GM19468 (cell line): ENCODE measurements around the gene DNAJC15.

Source experiments
- ATAC-seq: cut with Tn5 transposase; IDR thresholded peaks from one replicate; pipeline ENCODE4 v1.9.1; 2021; ENCODE audit warnings: mild to moderate bottlenecking, moderate library complexity, moderate number of reproducible peaks; ENCODE audit not compliant: unreplicated experiment; ENCODE audit errors: extremely low read depth

DNAJC15 gene

DNA sequence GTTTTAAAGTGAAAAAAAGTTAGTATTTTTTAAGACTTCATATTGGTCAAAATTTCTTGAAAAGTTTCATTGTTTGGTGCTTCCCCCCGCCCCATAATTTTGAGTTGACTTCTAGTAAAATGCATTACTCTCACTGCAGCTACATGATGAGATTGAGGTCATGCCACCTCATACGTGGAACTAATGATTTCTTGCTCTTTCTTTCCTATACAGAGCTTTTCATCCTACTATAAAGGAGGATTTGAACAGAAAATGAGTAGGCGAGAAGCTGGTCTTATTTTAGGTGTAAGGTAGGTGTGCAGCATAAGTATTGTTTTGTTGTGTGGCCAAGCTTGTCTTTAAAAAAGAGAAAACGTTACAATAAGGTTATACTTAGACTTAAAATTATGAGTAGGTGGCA lies 55.0 kb downstream of the DNAJC15 start:
- no peak for ATAC-seq

- no peak for ATAC-seq
Observed at GRCh38 chr13:43079392-43079931, 56.1 kb downstream of the DNAJC15 start.

- ATAC-seq = no peak
Observed at GRCh38 chr13:43080199-43080598, 56.8 kb downstream of the DNAJC15 start.

- ATAC-seq = no peak
Observed at GRCh38 chr13:43081866-43082265, 58.5 kb downstream of the DNAJC15 start.

DNA sequence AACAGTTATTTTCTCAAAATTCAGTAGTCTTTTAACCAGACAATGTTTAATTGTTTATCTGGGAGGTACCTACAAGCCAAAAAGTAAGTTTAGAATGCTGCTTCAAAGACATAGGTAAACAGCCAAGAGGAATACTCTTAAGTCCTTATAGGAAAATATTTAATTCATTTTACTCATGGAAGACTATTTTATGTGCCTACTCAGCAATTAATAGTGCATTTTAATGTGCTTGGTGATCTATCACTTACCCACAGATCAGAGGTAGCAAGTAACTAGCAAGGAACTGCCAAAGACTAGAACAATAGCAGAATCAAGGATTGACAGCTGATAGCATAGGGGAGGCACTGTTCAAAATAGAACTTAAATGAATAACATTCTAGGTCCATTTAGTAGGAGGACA lies 60.4 kb downstream of the DNAJC15 start:
- ATAC-seq = no peak

- no peak for ATAC-seq
Observed at GRCh38 chr13:43085545-43085944, 62.2 kb downstream of the DNAJC15 start.

DNA sequence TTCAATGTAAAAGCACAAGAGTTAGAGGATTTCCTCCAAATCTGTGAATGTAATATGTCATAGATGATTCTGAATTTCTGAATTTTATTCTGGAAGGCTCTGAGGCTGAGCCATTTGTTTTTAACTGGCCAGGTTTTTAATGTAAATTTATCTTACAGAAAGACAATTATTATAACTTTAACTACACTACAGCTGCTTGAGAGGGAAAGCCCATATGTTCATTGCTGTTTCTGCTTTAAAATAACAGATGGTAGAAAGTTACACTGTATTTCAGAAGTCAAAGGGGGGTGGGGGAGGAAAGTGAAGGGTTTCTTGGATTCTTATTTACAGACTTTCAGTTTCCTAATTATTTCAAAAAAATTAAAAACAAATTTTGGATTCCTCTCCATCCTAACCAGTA lies 62.8 kb downstream of the DNAJC15 start:
- ATAC-seq = no peak

GRCh38 chr13:43088093-43088511 lies 64.7 kb downstream of the DNAJC15 start:
- ATAC-seq = no peak

- no peak for ATAC-seq
Observed at GRCh38 chr13:43089912-43090498, 66.6 kb downstream of the DNAJC15 start.

GRCh38 chr13:43094901-43095300 lies 71.5 kb downstream of the DNAJC15 start:
- peak; percentile 77 for ATAC-seq

GRCh38 chr13:43095771-43096719 lies 72.7 kb downstream of the DNAJC15 start:
- ATAC-seq = no peak

DNA sequence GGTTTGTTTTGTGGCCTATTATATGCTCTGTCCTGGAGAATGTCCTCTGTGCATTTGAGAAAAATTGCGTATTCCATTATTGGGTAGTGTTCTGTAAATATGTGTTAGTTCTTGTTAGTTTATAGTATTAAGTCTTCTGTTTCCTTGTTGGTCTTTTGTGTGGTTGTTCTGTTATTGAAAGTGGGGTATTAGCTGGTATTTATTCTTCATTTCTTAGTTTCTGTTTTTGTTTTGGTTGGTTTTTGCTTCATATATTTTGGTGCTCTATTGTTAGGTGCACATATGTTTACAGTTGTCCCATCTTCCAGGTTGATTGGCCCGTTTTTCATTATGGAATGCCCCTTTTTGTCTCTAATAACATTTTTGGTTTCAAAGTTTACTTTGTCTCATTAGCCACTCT lies 77.3 kb downstream of the DNAJC15 start:
- no peak for ATAC-seq

DNA sequence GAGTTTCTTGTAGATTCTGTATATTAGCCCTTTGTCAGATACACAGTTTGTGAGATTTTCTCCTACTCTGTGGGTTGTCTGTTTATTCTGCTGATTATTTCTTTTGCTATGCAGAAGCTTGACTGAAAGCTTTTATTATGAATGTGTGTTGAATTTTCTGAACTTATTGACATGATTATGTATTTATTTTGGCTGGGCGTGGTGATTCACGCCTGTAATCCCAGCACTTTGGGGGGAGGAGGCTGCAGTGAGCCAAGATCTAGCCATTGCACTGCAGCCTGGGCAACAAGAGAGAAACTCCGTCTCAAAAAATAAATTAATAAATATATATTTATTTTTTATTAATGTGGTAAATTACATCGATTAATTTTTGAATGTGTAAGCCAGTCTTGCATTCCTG lies 78.9 kb downstream of the DNAJC15 start:
- ATAC-seq = no peak

DNA sequence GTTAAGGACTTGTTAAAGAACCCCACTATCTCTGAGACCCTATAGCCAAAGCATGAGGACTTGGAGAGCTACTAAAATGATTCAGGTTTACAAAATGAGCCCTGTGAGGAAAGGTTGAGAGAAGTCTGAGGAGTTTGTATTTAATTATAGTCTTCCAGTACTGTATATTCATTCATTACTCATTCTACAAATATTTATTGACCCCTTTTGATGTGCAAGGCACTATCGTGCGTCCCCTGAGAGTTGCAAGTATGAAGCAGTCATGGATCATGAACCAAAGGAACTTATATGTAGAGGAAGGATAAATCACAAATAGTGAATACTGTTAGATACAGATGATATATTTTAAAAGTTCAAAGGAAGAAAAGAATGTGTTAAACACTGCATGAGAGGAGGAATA lies 84.4 kb downstream of the DNAJC15 start:
- no peak for ATAC-seq

DNA sequence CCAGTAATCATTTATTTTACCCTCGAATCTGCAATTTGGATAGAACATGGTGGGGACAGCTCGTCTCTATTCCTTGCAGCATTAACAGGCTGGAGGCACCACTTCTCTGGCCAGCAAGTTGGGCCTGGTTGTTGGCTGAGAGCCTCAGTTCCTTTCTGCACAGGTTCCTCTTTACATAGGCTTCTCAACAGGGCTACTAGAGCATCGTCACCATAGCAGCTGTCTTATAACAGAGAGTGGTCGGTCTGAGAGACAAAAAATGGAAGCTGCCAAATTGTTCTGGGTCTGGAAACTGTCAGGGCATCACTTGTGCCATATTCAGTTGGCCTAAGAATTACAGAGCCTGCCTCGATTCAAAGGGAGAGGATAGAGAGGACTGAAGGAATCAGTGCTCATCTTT lies 86.7 kb downstream of the DNAJC15 start:
- ATAC-seq = no peak

GRCh38 chr13:43110658-43111057 lies 87.3 kb downstream of the DNAJC15 start:
- ATAC-seq = no peak

DNA sequence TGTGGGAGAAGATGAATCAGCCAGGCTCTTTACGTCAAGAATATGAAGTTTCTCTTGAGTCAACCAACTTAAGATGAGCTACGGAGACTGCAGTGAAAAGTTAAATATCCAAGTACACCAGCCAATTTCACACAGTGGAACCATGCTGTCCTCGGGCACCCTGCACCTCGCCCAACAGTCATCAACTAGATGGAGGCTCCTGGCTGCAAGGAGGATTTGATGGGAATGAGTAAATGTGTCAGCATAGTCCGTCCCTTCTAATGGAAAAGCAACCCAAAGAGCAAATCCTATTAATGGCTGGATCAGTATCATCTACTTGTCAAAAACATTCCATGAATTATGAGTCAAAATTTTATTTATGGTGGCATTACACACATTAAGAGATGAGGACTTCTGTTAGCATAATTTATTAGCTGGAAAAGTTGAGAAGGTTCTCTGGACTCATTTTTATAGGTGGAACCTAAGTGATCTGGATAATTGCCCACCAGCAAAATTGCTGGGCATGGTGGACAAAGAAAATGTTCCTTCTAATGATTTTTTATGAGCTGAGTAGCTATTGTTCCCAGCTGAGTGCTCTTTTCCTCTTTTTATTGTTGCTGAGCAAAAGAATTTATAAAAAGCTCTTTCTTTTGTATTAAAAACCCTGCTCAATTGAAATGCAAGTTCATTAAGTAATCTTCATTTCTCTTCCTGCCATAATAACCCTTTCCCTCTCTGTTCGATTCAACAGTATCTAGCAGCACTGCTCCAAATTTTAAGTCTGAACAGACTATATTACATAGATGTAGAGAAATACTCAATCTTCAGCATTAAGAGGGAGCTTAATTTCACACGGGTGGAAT lies 88.4 kb downstream of the DNAJC15 start:
- no peak for ATAC-seq

GRCh38 chr13:43113603-43114002 lies 90.2 kb downstream of the DNAJC15 start:
- no peak for ATAC-seq

DNA sequence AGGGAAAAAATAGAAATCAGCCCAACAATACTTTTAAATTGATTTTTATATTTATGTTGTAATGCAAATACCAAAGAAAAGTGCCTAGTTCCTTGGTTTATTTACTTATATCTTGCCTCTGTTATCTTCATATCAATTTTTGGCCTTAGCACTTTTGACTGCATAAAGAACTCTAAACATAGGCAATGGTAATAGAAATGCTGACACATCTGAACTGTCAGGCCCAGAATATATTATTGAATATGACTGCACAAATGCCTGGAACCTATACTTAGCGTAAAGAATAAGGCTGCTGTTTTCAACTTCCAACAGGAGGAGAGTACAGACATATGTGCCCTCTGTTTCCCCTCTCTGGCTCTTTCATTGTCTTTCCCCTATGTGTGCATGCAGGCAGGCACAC lies 91.1 kb downstream of the DNAJC15 start:
- no peak for ATAC-seq

- ATAC-seq = no peak
Observed at GRCh38 chr13:43115141-43115540, 91.8 kb downstream of the DNAJC15 start.
